ENCODE data around the gene OR2F2.

DNA sequence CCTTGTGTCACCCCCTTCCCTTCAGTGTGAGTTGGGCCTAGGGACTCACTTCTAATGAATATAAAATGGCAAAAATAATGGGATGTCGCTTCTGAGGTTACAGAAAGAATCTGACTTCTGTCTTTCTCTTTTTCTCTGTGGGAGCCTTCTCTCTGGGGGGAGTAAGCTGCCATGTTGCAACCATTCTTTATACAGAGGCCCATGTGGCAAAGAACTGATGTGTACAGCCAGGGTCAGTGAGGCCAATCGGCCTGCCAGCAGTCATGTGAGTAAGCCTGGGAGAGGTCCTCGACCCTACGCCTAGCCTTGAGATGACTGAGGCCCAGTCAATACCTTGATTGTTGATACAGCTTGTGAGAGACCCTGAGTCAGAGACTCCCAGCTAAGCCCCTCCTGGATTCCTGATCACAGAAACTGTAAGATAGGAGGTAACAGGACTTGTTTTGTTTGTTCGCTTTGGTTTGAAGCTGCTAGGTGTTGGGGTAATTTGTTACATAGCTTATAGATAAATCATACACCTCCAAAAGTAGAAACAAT lies 34.7 kb upstream of the OR2F2 start:
- TF ChIP-seq, protein P1, sequence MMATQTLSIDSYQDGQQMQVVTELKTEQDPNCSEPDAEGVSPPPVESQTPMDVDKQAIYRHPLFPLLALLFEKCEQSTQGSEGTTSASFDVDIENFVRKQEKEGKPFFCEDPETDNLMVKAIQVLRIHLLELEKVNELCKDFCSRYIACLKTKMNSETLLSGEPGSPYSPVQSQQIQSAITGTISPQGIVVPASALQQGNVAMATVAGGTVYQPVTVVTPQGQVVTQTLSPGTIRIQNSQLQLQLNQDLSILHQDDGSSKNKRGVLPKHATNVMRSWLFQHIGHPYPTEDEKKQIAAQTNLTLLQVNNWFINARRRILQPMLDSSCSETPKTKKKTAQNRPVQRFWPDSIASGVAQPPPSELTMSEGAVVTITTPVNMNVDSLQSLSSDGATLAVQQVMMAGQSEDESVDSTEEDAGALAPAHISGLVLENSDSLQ (IDR thresholded peaks at IDR 0.05), result no peak
- TF ChIP-seq L3MBTL2 (conservative IDR thresholded peaks at IDR 0.05) (no peak), FOXM1 (IDR thresholded peaks at IDR 0.05; ENCODE audit: borderline replicate concordance) (no peak), ZNF384 (IDR thresholded peaks at IDR 0.05) (no peak)

All from HEK293T (cell line).